GM12873 (cell line): ENCODE measurements around the gene AMMECR1.

Source experiments
- CTCF ChIP-seq: IDR thresholded peaks from 2 replicates; pipeline ENCODE4 v1.5.1; 2012; ENCODE audit warnings: low read depth, mild to moderate bottlenecking, moderate library complexity, low read length, control low read depth; ENCODE audit not compliant: insufficient read depth; ENCODE audit errors: missing control alignments

Gene AMMECR1

GRCh38 chrX:110268395-110268794 is 49.5 kb downstream of the AMMECR1 start:
- no peak for TF ChIP-seq CTCF

GRCh38 chrX:110267874-110268273 is 50.0 kb downstream of the AMMECR1 start:
- no peak for TF ChIP-seq CTCF

GRCh38 chrX:110265661-110266060 is 52.2 kb downstream of the AMMECR1 start:
- TF ChIP-seq CTCF, result no peak

GRCh38 chrX:110259117-110259516 is 58.8 kb downstream of the AMMECR1 start:
- no peak for TF ChIP-seq CTCF

- no peak for TF ChIP-seq CTCF
Observed at GRCh38 chrX:110258552-110258951, 59.3 kb downstream of the AMMECR1 start.

- TF ChIP-seq CTCF, result no peak
Observed at GRCh38 chrX:110257889-110258288, 60.0 kb downstream of the AMMECR1 start.

GRCh38 chrX:110252711-110253110 is 65.2 kb downstream of the AMMECR1 start:
- TF ChIP-seq CTCF, result no peak

- TF ChIP-seq CTCF, result no peak
Observed at GRCh38 chrX:110251961-110252360, 65.9 kb downstream of the AMMECR1 start.
